HG02973 (cell line): ENCODE results near the gene SPSB4.

ENCODE experiments used
- ATAC-seq: cut with Tn5 transposase; IDR thresholded peaks from one replicate; pipeline ENCODE4 v1.9.1; 2021; ENCODE audit warnings: moderate library complexity; ENCODE audit not compliant: unreplicated experiment

Gene SPSB4

GRCh38 chr3:141150081-141150830 lies 99.1 kb downstream of the SPSB4 start:
- no peak for ATAC-seq

- ATAC-seq: no peak
These were observed 99.8 kb downstream of the SPSB4 start for GRCh38 chr3:141150931-141151330.

GRCh38 chr3:141151439-141151838 lies 100.3 kb downstream of the SPSB4 start:
- no peak for ATAC-seq

GRCh38 chr3:141152130-141152529 lies 101.0 kb downstream of the SPSB4 start:
- ATAC-seq: no peak

GRCh38 chr3:141152801-141153678 lies 101.9 kb downstream of the SPSB4 start:
- ATAC-seq: no peak

- no peak for ATAC-seq
These were observed 102.5 kb downstream of the SPSB4 start for GRCh38 chr3:141153679-141153966.

GRCh38 chr3:141164852-141165251 lies 113.7 kb downstream of the SPSB4 start:
- no peak for ATAC-seq

- ATAC-seq: no peak
These were observed 116.5 kb downstream of the SPSB4 start for GRCh38 chr3:141167681-141168080.

GRCh38 chr3:141170678-141171295 lies 119.6 kb downstream of the SPSB4 start:
- ATAC-seq: no peak

GRCh38 chr3:141174674-141175073 lies 123.5 kb downstream of the SPSB4 start:
- ATAC-seq: no peak

GRCh38 chr3:141176775-141177174 lies 125.6 kb downstream of the SPSB4 start:
- no peak for ATAC-seq

- no peak for ATAC-seq
These were observed 126.9 kb downstream of the SPSB4 start for GRCh38 chr3:141178026-141178425.

GRCh38 chr3:141178551-141178950 lies 127.4 kb downstream of the SPSB4 start:
- ATAC-seq: no peak

- no peak for ATAC-seq
These were observed 128.8 kb downstream of the SPSB4 start for GRCh38 chr3:141179983-141180382.

- ATAC-seq: no peak
These were observed 130.0 kb downstream of the SPSB4 start for GRCh38 chr3:141181196-141181595.

GRCh38 chr3:141181819-141182218 lies 130.7 kb downstream of the SPSB4 start:
- no peak for ATAC-seq

GRCh38 chr3:141183606-141184005 lies 132.5 kb downstream of the SPSB4 start:
- no peak for ATAC-seq

GRCh38 chr3:141184430-141184829 lies 133.3 kb downstream of the SPSB4 start:
- ATAC-seq: no peak

GRCh38 chr3:141191097-141191749 lies 140.1 kb downstream of the SPSB4 start:
- ATAC-seq: no peak

GRCh38 chr3:141192345-141192744 lies 141.2 kb downstream of the SPSB4 start:
- peak; percentile 100 for ATAC-seq

- ATAC-seq: no peak
These were observed 142.1 kb downstream of the SPSB4 start for GRCh38 chr3:141193066-141193830.
